HEK293T (cell line): Measurements from ENCODE around the gene CAPN3.

ENCODE experiments used
- ARNT ChIP-seq: fragments of 450-650 bp; IDR thresholded peaks from 2 replicates; pipeline ENCODE4 v1.6.1; 2017; ENCODE audit warnings: mild to moderate bottlenecking
- BHLHE40 ChIP-seq: fragments of 450-650 bp; IDR thresholded peaks from 2 replicates; pipeline ENCODE4 v1.6.1; 2016; ENCODE audit warnings: mild to moderate bottlenecking, moderate library complexity, borderline replicate concordance
- ELF4 ChIP-seq: fragments of 450-650 bp; IDR thresholded peaks from 2 replicates; pipeline ENCODE4 v1.6.1; 2017; ENCODE audit warnings: antibody characterized with exemption
- FOXA1 ChIP-seq: fragments of 450-650 bp; IDR thresholded peaks from 2 replicates; pipeline ENCODE4 v1.6.1; 2016; ENCODE audit warnings: mild to moderate bottlenecking
- FOXM1 ChIP-seq: fragments of 450-650 bp; IDR thresholded peaks from 2 replicates; pipeline ENCODE4 v1.6.1; 2017; ENCODE audit warnings: mild to moderate bottlenecking, borderline replicate concordance
- LEF1 ChIP-seq: fragments of 450-650 bp; IDR thresholded peaks from 2 replicates; pipeline ENCODE4 v1.6.1; 2017; ENCODE audit warnings: mild to moderate bottlenecking, borderline replicate concordance
- SP1 ChIP-seq: fragments of 450-650 bp; IDR thresholded peaks from 2 replicates; pipeline ENCODE4 v1.6.1; 2017
- TARDBP ChIP-seq: fragments of 450-650 bp; IDR thresholded peaks from 2 replicates; pipeline ENCODE4 v1.6.1; 2016
- ZNF384 ChIP-seq: fragments of 450-650 bp; IDR thresholded peaks from 2 replicates; pipeline ENCODE4 v1.6.1; 2016

DNA sequence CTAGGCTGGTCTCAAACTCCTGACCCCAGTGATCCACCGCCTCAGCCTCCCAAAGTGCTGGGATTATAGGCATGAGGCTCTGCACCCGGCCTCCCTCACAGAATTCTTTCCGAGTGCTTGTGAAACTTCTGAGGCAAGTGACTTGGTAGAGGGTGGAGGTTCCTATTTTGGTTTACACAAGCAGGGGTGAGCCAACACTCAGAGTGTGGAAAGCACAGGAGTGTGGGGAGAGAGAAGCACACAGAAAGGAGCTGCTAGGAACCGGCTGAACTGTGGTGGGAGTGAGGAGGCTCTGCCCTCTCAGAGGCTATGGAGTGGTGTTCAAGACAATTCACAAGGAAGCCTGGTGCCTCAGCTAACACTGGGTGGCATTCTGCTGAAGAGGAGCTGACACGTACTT lies 7.7 kb downstream of the CAPN3 start:
- TF ChIP-seq TARDBP = no peak
- TF ChIP-seq SP1 = no peak
- TF ChIP-seq ARNT = no peak
- TF ChIP-seq BHLHE40 = no peak
- no peak for TF ChIP-seq LEF1
- no peak for TF ChIP-seq ELF4
- TF ChIP-seq ZNF384 = no peak
- no peak for TF ChIP-seq FOXA1
- TF ChIP-seq FOXM1 = no peak
